Fibroblast of skin of left quadriceps (primary cell): Measurements from ENCODE around the gene GNLY.

Experiments used
- DNase-seq, 2 experiments: peaks; one replicate each; pipeline ENCODE4 v3.0.0-alpha.2; 2013; ENCODE audit warnings: low read depth in 2 of 2

Gene GNLY

GRCh38 chr2:85727798-85728197 is 33.6 kb downstream of the GNLY start:
- DNase-seq: no peak

- no peak for DNase-seq
These were observed 34.2 kb downstream of the GNLY start for GRCh38 chr2:85728342-85728741.

- peak; percentile 51 to 55 for DNase-seq
These were observed 35.0 kb downstream of the GNLY start for GRCh38 chr2:85728883-85729824.

- no peak for DNase-seq
These were observed 35.8 kb downstream of the GNLY start for GRCh38 chr2:85729825-85730510.

- DNase-seq: no peak
These were observed 36.6 kb downstream of the GNLY start for GRCh38 chr2:85730686-85731230.

- no peak for DNase-seq
These were observed 37.4 kb downstream of the GNLY start for GRCh38 chr2:85731606-85732005.

- DNase-seq: no peak
These were observed 38.4 kb downstream of the GNLY start for GRCh38 chr2:85732467-85733120.

GRCh38 chr2:85733121-85733960 is 39.2 kb downstream of the GNLY start:
- DNase-seq: no peak

- no peak for DNase-seq
These were observed 39.9 kb downstream of the GNLY start for GRCh38 chr2:85734015-85734414.

GRCh38 chr2:85734942-85735608 is 40.9 kb downstream of the GNLY start:
- DNase-seq: no peak

- DNase-seq: no peak
These were observed 41.5 kb downstream of the GNLY start for GRCh38 chr2:85735691-85736090.

- DNase-seq: no peak
These were observed 42.5 kb downstream of the GNLY start for GRCh38 chr2:85736456-85737355.

GRCh38 chr2:85737481-85737880 is 43.3 kb downstream of the GNLY start:
- DNase-seq: peak; percentile 65

GRCh38 chr2:85737961-85738360 is 43.8 kb downstream of the GNLY start:
- no peak for DNase-seq

GRCh38 chr2:85740193-85740592 is 46.0 kb downstream of the GNLY start:
- DNase-seq: no peak

- no peak for DNase-seq
These were observed 47.2 kb downstream of the GNLY start for GRCh38 chr2:85741211-85741832.

- peak; percentile 77 to 80 for DNase-seq
These were observed 47.8 kb downstream of the GNLY start for GRCh38 chr2:85741833-85742455.

GRCh38 chr2:85743304-85743978 is 49.3 kb downstream of the GNLY start:
- DNase-seq: no peak
